Uterus (tissue), 2 donors: ENCODE results near the gene ZNF544.

ENCODE experiments used
- CTCF ChIP-seq, 4 experiments: fragments of 200-600 bp in 2 of 4; fragments of 450-650 bp in 2 of 4; sonication (generic) in 2 of 4; IDR thresholded peaks; one replicate each; pipeline ENCODE4 v1.5.1; 2016 to 2019; ENCODE audit warnings: antibody characterized with exemption in 4 of 4, mild to moderate bottlenecking in 2 of 4, moderate library complexity in 1 of 4
- POLR2A ChIP-seq, 2 donors: fragments of 450-650 bp; IDR thresholded peaks; one replicate each; pipeline ENCODE4 v1.6.1; 2016; ENCODE audit warnings: antibody characterized with exemption in 2 of 2, mild to moderate bottlenecking in 1 of 2, moderate library complexity in 1 of 2

- TF ChIP-seq CTCF (IDR thresholded peaks at IDR 0.05): peak in 3 of 4 experiments; percentile 12 to 76 (median 40)
- TF ChIP-seq POLR2A (IDR thresholded peaks at IDR 0.05): peak; percentile 66 to 83
Observed at GRCh38 chr19:58305065-58305931, 76.6 kb downstream of the ZNF544 start, which contains the start of gene ERVK3-1.
